GM12892 (cell line): ENCODE results near the gene COL18A1.

Experiments used
- POLR2A ChIP-seq: IDR thresholded peaks from 2 replicates; pipeline ENCODE4 v1.6.1; 2011; ENCODE audit warnings: low read depth, low read length, control low read depth
- POLR2AphosphoS5 ChIP-seq: IDR thresholded peaks from 2 replicates; pipeline ENCODE4 v1.6.1; 2011; ENCODE audit warnings: low read depth, low read length, control low read depth
- TAF1 ChIP-seq: IDR thresholded peaks from 2 replicates; pipeline ENCODE4 v1.6.1; 2011; ENCODE audit warnings: low read depth, mild to moderate bottlenecking, control low read depth, low read length, borderline replicate concordance

- TF ChIP-seq POLR2AphosphoS5 (no peak), POLR2A (no peak), TAF1 (no peak)
Observed at GRCh38 chr21:45519182-45519581, 114.2 kb downstream of the COL18A1 start.
